A673 (cell line): ENCODE data around the gene MDFIC. TPM values are rescaled to one million over a fixed set of nuclear protein-coding genes. Genes with fewer than 3 reads are reported as not detected.
A peak's percentile ranks its signal among the peaks of the same experiment; 100 is the strongest.

Experiments used
- BruUV-seq: library from RNA; stranded (reverse); fragments of 400-500 nt; replicated peaks from 2 replicates; lab custom pipeline; 2021; lab: Mats Ljungman, UMichigan
- CTCF ChIA-PET: fragments of 300-600 bp; sonication (Branson Sonifier 250); formaldehyde crosslinking; loops from one replicate; lab custom pipeline; 2022; ENCODE audit warnings: antibody characterized with exemption; lab: Charles Lee
- POLR2A ChIA-PET: fragments of 300-600 bp; sonication (Branson Sonifier 250); formaldehyde crosslinking; loops from one replicate; lab custom pipeline; 2022; ENCODE audit warnings: antibody characterized with exemption; ENCODE audit not compliant: low non-redundant PET; lab: Charles Lee
- DNase-seq: peaks from one replicate; pipeline ENCODE4 v3.0.0-alpha.2; 2015; ENCODE audit warnings: low spot score
- H3K27ac ChIP-seq: fragments of 200-600 bp; sonication (generic); 2 replicates; pipeline ENCODE4 v1.5.1; 2016; ENCODE audit warnings: mixed run types, low read depth, mild to moderate bottlenecking, mixed read lengths, antibody characterized with exemption, low read length; ENCODE audit not compliant: poor library complexity, severe bottlenecking
- H3K27me3 ChIP-seq: fragments of 200-600 bp; sonication (generic); replicated peaks from 2 replicates; pipeline ENCODE4 v1.6.1; 2017; ENCODE audit warnings: mixed run types, low read depth, mild to moderate bottlenecking, mixed read lengths, antibody characterized with exemption, low read length; ENCODE audit not compliant: insufficient read depth, poor library complexity
- H3K36me3 ChIP-seq: fragments of 200-600 bp; sonication (generic); 2 replicates; pipeline ENCODE4 v1.6.1; 2016; ENCODE audit warnings: mixed run types, mild to moderate bottlenecking, mixed read lengths, antibody characterized with exemption, low read length; ENCODE audit not compliant: insufficient read depth, poor library complexity, severe bottlenecking
- H3K4me1 ChIP-seq: fragments of 200-600 bp; sonication (generic); 2 replicates; pipeline ENCODE4 v1.6.1; 2017; ENCODE audit warnings: mixed run types, mild to moderate bottlenecking, mixed read lengths, antibody characterized with exemption, low read length; ENCODE audit not compliant: insufficient read depth, poor library complexity, severe bottlenecking
- H3K4me3 ChIP-seq: fragments of 200-600 bp; sonication (generic); 2 replicates; pipeline ENCODE4 v1.5.1; 2016; ENCODE audit warnings: low read depth, mixed run types, mild to moderate bottlenecking, mixed read lengths, low read length; ENCODE audit not compliant: poor library complexity, severe bottlenecking
- H3K9me3 ChIP-seq: fragments of 200-600 bp; sonication (generic); 2 replicates; pipeline ENCODE4 v1.6.1; 2016; ENCODE audit warnings: mixed run types, low read depth, mild to moderate bottlenecking, mixed read lengths, antibody characterized with exemption, low read length; ENCODE audit not compliant: poor library complexity, severe bottlenecking
- CTCF ChIP-seq: fragments of 300-800, 200-600 bp; sonication (generic); conservative IDR thresholded peaks from 2 replicates; pipeline ENCODE4 v1.5.1; 2017; ENCODE audit warnings: low read depth, mild to moderate bottlenecking, antibody characterized with exemption, low read length, moderate library complexity, mixed read lengths
- EZH2 ChIP-seq: fragments of 200-600 bp; sonication (generic); IDR thresholded peaks from 2 replicates; pipeline ENCODE4 v1.6.1; 2017; ENCODE audit warnings: borderline replicate concordance, low read depth, mild to moderate bottlenecking, mixed read lengths, antibody characterized with exemption, low read length; ENCODE audit not compliant: poor library complexity, severe bottlenecking
- intact Hi-C: fragments of 100-400 bp; cut with micrococcal nuclease; formaldehyde crosslinking; loops from one replicate; pipeline ENCODE4 v1.10.0; 2022; ENCODE audit not compliant: unreplicated experiment
- total RNA-seq: library from RNA; stranded (reverse); gene quantifications from 2 replicates; pipeline ENCODE4 v1.2.3, GENCODE V29; 2021

Gene MDFIC
- total RNA-seq, 1 experiment from 2014 or later: 32.6 TPM

- intact Hi-C loops: no loop called here
- Histone ChIP-seq H3K4me3 (no peak overlapping the region), H3K36me3 (no peaks in the 10 kb centered on the region), H3K27me3 (no peaks in the 10 kb centered on the region), H3K4me1 (no peaks in the 10 kb centered on the region), H3K9me3 (no peaks in the 10 kb centered on the region), H3K27ac (no peak overlapping the region)
- DNase-seq: no peak
- CTCF ChIA-PET: no interaction called here
- no TSS peak for BruUV-seq
- TF ChIP-seq EZH2 (no peak), CTCF (no peak)
- POLR2A ChIA-PET: no interaction called here
Observed at GRCh38 chr7:115019882-115020605, 98.2 kb downstream of the MDFIC start.

GRCh38 chr7:115023219-115023618 lies 101.3 kb downstream of the MDFIC start:
- no peak for DNase-seq
- BruUV-seq: no TSS peak
- Histone ChIP-seq H3K27ac (no peak overlapping the region), H3K27me3 (no peaks in the 10 kb centered on the region), H3K4me1 (no peaks in the 10 kb centered on the region), H3K36me3 (no peaks in the 10 kb centered on the region), H3K4me3 (no peak overlapping the region), H3K9me3 (no peaks in the 10 kb centered on the region)
- intact Hi-C loops: no loop called here
- ChIA-PET CTCF (no interaction called here), POLR2A (no interaction called here)
- TF ChIP-seq EZH2 (no peak), CTCF (no peak)

GRCh38 chr7:115024276-115024675 lies 102.4 kb downstream of the MDFIC start:
- Histone ChIP-seq H3K27ac (no peak overlapping the region), H3K9me3 (no peaks in the 10 kb centered on the region), H3K27me3 (no peaks in the 10 kb centered on the region), H3K4me1 (no peaks in the 10 kb centered on the region), H3K36me3 (no peaks in the 10 kb centered on the region), H3K4me3 (no peak overlapping the region)
- CTCF ChIA-PET: no interaction called here
- peak; percentile 71 for DNase-seq
- intact Hi-C loops: no loop called here
- POLR2A ChIA-PET: no interaction called here
- BruUV-seq: no TSS peak
- no peak for TF ChIP-seq EZH2
- TF ChIP-seq CTCF: no peak
